ENCODE data around the gene SON.
A peak's percentile ranks its signal among the peaks of the same experiment; 100 is the strongest.
"Not testable (repeated sequence)": the region's sequence is repeated elsewhere in the genome, so short reads cannot be mapped to it uniquely, and the experiment has no call there.

Gene SON

DNA sequence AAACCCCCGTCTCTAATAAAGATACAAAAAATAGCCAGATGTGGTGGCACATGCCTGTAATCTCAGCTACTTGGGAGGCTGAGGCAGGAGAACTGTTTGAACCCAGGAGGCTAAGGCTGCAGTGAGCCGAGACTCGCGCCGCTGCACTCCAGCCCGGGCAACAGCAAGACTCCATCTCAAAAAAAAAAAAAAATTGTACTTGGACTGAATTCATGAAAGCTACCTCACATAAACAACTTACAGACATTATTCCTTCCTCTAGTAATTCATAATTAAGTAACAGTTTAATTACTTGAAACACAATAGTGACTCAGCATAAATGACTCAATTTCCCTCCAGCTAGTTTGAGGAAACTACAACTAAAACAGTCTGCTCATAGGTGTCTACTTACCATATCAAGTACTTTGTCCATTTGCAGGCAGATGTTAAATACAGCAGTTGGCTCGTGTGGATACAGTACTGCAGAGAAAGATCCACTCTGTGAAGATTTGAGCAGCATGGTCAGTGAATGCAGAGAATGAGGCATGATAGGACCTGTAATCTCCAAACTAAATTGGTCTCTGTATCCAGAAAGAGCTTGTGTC is 36.2 kb downstream of the SON start:
- no peak for DNase-seq

DNA sequence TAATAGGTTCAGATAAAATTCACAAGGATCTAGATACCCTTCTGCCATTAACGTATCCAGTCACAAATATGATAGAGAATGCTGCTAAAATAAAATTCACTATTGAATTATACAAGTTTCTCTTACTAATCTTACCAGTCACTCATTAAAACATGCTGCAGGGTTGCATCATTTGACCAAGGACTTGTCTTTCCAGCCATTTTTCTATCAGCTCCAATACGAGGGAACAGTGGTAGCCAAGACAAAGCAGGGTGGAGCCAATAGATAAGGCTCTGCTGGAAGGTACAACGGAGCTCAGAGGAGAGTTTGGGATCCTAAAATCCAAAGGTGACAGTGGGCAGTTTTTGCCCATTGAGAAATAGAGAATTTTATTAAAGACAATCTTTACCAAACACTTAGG is 41.6 kb downstream of the SON start:
- DNase-seq = no peak

DNA sequence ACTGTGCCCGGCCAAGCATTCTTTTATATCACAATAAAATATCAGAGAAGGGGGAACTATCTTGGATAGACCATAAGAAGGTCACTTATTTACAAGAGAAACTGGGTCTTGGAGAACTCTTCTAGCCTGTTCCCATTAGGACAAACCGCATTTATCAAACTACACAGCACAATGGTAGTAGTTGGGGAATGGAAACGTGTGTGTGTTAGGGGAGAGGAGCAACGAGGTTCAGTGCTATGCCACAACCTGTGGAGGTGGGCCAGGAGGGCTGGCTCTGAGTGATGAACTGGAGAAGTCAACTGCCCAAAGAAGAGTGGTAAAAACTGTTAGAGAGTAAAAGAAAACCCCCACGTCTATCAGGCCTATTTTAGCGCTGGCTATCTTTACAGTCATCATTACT is 44.1 kb downstream of the SON start:
- DNase-seq = no peak

DNA sequence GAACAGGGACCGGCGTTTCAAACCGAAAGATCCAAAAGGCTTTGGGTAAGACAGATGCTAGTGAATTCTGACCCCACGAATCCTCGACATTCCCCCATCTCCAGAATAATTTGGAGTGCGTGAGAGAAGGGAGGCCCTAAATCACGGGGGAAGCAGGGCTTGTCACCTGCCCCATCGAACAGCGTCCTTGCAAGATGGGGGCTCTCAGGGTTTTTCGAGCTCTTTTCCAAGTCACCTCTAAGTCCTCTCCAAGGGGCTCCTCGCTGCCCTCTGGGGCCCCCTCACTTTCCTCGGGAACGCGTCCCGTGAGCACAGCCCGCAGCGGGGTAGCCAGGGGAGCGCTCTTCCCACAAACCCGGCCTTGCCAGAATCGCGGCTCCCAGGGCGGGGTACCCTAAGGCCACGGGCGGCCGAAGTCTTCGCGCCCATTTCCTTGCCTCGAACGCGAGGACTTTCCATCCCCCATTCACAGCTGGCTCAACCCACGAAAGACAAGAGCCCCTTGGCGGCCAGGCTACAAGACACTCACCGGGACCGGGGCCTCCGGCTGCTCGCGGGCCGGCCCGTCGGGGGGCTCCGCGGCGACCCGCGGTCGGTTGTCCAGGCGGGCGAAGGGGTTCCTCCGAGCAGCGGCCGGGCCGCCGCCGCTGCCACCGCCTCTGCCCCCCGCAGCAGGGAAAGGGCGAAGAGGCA is 45.1 kb downstream of the SON start:
- DNase-seq = peak in 1 of 2 donors; percentile 2

DNA sequence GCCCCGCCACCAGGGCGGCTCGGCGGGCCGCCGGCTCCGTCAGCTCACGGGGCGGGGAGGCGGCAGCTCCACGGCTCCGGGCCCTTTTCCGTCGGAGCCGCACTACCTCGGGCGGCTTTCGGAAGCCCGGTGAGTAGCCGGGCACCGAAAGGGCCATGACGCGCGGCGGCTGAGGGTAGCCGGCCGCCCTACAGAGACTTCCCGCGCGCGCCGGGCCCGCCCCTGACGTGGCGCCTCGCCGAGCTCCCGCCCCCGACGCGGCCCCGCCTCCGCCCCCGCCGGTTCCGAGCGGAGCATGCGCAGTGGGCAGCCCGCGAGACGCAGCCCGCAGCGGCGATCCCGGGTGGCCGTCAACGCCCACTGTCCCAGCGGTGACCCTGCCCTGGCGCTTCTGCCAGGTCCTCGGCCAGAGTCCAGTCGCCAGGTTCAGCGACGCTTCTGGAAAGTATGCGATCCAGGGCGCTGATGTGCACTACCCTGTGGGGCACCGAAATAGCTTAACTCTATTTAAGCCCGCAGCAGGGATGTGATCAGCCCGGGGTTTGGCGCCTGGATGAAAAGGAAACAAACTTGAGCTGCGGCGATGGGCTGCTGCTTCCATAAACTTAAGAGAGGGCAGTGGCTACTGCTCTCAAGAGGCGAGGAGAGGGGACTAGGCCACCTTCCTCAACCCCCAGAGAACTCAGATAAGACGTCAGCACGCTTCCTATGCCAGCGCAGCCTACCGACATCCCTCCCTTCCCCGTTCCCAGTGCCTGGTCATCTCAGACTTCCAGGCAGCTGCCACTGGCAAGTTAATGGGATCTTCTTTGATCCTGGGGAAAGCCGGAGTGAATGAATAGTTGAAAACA is 45.9 kb downstream of the SON start, which contains the start of gene DONSON:
DONSON (minus strand) TSS at position 200 of the 851 bp plus-strand sequence; CDS start at position 157, 43 bp downstream.
- peak; percentile 87 to 89 for DNase-seq

DNA sequence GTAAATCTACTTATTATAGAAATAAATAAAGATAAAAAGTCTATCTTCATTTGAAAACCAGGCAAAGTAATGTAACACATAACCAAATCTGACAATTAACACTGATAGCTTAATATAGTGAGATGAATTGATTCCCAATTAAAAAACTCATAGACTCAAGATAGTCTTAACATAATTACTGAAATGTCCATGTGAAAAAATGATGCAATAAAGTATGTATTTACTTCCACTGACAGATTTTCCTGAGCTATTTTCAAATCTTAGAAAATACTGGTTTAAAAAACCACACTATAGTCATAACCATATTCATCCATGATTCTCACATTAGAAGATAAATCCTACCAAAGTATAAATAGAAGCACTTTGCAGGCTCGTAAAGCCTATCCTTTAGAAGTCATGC is 55.2 kb downstream of the SON start:
- no peak for DNase-seq

DNA sequence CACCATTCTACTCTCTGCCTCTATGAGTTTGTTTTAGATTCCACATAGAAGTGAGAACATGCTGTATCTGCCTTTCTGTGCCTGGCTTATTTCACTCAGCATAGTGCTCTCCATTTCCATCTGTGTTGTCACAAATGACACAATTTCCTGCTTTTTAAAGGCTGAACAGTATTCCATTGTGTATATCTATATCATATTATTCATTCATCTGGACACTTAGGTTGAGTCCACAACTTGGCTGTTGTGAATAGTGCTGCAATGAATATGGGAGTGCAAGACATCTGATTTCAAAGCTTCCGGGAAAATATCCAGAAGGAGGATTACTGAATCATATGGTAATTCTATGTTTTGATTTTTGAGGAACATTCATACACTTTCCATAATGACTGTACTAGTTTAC is 65.7 kb downstream of the SON start:
- no peak for DNase-seq

DNA sequence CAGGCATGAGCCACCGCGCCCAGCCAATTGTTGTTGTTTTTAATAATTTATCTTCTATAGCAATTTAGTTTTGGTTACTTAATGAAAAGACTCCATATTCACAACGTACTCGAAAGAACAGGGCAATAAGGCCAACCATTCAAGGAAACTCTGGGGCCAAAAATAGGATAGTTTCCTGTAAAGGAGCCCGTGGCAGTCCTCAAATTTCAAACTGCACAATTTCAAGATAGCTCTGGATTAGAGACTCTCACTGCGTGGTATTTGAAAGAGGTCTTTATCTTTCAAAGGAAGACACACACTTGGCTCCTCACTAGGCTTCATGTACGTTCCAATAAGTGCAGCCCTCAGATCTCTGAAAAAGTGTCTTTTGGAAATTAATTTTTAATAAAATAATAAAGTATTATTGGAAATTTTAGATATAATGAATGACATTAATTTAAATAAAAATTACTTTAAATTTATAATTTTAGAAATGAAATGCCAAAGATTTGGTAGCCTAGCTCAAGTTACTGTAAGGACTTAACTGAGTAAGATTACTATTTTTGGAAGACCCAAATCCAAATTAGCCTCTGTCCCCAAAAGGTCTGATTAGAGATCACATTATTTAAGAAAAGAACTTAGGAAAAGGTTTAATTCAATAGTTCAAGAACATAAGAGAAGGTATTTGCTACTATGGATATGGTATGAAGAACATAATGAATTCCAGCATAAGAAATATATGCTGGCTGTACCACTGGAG is 68.3 kb downstream of the SON start:
- no peak for DNase-seq

DNA sequence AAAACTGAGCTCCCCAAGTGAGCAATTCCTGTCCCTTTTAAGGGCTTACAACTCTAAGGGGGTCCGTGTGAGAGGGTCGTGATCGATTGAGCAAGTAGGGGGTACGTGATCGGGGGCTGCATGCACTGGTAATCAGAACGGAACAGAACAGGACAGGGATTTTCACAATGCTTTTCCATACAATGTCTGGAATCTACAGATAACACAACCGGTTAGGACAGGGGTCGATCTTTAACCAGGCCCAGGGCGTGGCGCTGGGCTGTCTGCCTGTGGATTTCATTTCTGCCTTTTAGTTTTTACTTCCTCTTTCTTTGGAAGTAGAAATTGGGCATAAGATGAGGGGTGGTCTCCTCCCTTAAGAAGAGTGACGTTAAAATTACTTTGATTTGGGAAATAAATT is 74.7 kb downstream of the SON start:
- DNase-seq = not testable (repeated sequence)

DNA sequence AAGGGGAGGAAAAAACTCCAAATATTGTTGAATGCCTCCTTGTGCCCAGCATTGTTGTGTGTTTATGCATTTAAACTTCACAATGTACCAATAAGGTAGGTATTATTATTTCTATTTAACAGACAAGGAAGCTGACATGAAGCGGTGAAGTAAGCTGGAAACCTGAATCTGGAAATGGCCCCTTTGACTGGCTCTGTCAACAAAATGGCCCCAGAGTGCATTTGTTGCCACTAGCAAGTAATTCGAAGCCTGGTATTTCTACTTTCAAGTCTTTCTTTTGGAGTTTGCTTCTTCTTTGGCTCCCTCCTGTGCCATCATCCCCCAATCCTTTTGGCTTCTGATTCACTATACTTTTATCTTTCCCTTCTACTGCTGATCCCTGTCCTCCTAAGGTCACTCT is 75.6 kb downstream of the SON start:
- no peak for DNase-seq

DNA sequence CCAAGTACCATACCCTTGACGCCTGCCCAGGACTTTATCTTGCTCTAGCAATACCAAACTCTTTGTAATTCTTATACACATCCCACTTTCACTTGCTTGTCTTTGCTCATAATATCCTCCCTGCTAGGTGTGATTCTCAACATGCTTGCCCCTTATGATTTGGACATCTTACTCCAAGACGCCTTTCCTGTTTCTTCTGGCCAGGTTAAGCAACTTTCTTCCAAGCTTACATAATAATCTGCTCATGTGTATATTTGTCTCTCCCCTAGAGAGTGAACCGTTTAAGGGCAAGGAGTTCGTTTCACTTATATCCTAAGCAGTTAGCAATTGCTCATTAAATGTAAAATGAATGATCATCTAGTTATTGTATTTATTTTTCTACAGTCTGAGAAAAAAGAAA is 76.9 kb downstream of the SON start:
- no peak for DNase-seq

DNA sequence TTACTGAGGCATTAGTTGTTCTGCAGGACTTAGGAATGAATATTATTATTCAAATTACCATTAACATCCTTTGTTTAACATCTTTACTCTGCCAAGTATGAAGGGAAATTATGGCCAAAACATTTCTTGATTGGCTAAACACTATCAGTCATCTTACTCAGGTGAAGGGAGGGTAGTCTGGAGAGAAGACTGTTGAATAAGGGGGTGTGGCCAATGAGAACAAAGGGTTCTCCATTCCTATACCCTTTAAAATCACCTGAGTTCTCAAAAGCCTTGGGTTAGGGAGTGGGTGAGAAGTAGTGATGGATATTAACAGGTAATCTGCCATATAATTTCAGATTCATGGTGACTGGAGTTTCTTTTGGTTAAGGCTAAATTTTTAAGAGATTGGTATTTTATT is 79.4 kb downstream of the SON start:
- DNase-seq = no peak

DNA sequence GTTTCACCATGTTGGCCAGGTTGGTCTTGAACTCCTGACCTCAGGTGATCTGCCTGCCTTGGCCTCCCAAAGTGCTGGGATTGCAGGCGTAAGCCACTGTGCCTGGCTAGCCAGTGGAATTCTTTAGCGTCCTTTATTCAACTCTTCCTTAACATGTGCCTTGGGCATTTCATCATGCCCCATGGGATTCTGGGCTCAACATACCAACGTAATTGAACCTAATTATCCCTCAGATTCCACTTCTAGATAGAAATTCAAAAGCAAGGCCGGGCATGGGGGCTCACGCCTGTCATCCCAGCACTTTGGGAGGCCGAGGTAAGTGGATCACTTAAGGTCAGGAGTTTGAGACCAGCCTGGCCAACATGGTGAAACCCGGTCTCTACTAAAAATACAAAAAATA is 83.3 kb downstream of the SON start:
- DNase-seq = not testable (repeated sequence)

Data from CD4-positive, alpha-beta T cell treated with Interleukin-1 beta for 1 hour (primary cell).